Activated naive CD4-positive, alpha-beta T cell treated with anti-CD3 and anti-CD28 coated beads, Interleukin-2, amount 50 U/mL, for 16 hours (primary cell): ENCODE data around the gene PAX2.

Source experiments
- DNase-seq: peaks from one replicate; pipeline ENCODE4 v3.0.0-alpha.2; 2020

The PAX2 gene

GRCh38 chr10:100761191-100761590 is 15.8 kb downstream of the PAX2 start:
- DNase-seq = no peak

DNA sequence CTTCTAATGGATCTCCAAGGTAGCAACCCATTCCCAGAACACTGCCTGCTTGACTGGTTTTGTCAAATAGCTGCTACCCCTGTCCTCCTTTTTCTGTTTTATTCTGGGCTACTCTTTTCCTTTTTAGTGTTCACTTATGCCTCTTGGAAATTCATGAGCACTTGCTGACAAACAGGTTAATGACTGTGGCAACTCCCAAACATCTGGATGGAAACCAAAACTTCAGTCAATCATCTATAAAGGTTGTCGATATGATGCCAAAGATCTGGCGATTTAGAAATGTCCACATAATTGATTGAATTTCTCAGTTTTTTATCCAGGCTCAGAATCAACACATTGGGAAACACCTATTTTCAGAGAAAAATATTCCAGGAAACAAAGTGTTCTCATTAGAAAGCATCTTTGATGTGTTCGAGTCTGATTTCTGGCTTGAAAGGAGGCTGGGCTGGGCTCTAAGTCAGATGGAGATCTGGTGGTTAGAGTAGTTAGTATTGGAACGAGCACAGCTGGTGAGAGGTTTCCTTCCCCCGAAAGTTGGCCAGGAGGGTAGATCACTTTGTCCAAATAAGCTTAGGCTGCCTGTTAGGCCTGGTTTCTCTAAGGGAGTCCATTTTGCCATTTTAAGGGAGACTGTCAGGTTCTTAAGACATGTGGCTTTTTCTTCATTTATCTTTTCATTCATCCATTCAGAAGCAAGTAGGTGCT is 17.8 kb downstream of the PAX2 start:
- DNase-seq = no peak

DNA sequence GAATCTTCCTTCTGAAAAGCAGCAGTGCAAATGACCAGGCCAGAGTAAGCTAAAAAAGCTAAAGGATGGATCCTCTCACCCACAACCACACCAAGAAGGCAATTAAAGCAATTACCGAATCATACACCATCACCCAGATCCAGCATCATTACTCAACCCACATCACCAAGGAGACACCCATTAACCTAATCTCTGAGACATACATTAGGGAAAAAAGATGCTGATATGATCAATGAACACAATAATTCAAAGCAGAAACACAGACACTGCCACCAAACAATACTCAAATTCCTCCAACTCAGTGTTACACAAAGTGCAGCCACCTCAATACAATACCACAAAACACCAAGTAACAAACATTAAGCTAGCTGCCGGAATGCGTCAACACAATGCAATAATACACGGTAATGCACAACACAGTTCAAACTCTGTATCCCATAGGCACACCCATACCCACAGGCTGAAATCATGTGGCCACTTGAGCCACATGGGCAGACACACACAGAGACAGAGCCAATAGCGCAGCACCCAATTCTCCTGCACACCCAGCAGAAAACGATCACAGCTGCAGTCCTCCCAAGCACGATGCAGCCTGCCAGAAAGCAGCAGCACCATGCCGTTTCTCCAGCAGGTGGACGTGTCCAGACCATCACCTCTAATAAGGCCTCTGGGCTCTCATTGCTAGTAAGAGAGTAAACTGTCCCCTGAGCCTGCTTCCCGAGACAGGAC is 21.5 kb downstream of the PAX2 start:
- no peak for DNase-seq

- no peak for DNase-seq
These were observed 22.0 kb downstream of the PAX2 start for GRCh38 chr10:100767422-100767775.

DNA sequence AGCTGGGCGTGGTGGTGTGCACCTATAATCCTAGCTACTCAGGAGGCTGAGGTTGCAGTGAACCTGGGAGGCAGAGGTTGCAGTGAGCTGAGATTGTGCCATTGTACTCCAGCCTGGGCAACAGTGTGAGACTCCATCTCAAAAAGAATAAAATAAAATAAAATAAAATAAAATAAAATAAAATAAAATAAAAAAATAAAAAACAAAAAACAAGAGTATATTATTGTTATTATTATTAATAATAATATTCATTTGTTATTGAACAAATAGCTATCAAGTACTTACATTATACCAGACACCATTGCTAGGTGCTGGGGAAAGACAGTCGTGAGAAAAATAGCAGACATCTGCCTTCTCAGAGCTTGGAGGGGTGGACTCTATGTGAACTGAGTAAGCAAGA is 24.1 kb downstream of the PAX2 start:
- no peak for DNase-seq

DNA sequence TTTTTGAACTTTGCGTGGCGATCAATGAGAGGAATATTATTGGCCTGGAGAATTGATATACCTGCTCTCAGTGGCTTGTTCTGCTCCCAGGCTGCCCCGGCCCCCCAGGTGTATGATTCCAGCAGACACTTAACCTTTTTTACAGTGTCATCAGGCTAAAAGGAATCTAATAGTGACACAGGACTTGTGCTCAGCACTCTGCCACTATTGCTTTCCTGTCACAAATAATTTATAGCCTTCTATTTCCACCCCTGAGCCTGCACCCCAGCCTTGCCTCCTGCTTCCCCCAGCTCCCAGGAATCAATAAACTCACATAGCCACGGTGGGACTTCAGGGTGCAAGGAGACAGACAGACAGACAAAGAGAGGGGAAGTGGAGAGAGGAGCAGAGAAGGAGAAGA is 28.3 kb downstream of the PAX2 start:
- no peak for DNase-seq

- no peak for DNase-seq
These were observed 28.8 kb downstream of the PAX2 start for GRCh38 chr10:100774223-100774622.

GRCh38 chr10:100774876-100775275 is 29.5 kb downstream of the PAX2 start:
- DNase-seq = no peak

DNA sequence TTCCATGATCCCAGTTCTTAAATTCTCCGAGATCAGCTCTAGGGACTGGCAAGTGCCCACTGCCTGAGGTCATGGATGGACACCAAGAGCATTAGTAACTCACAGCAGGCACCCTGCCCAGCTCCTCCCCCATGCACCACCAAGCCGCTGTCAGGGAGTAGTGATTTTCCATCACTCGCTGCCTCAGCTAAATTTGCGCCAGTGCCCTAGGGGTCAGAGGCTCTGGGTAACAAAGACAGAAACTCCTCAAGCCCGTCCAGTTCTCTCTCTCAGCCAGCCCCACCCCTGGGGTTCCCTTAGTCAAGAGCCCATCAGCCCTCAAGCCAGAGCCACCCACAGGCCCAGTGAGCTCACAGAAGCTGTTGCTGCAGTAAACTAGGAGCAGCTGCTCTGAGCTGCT is 30.0 kb downstream of the PAX2 start:
- DNase-seq = no peak

DNA sequence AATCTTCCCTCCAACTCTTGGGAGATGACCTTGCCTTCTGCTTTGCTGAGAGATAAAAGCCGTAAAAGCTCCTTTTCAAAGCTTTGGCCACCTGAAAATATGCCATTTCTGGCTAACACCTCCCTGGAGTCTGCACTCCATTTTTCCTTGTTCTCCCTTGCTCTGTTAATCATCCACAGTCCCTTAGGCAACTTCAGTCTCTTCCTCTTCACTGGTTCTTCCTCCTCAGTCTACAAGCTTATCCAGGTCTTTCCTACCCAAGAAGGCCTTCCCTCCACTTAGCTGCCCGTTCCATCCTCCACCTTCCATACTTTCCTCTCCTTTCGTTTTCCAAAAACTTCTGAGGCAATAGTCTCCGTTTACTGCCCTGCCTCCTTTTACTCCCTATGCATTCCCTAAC is 30.5 kb downstream of the PAX2 start:
- DNase-seq = no peak

- DNase-seq = no peak
These were observed 31.3 kb downstream of the PAX2 start for GRCh38 chr10:100776671-100777070.

GRCh38 chr10:100779329-100779728 is 33.9 kb downstream of the PAX2 start:
- no peak for DNase-seq

- DNase-seq = no peak
These were observed 34.9 kb downstream of the PAX2 start for GRCh38 chr10:100780324-100780723.

DNA sequence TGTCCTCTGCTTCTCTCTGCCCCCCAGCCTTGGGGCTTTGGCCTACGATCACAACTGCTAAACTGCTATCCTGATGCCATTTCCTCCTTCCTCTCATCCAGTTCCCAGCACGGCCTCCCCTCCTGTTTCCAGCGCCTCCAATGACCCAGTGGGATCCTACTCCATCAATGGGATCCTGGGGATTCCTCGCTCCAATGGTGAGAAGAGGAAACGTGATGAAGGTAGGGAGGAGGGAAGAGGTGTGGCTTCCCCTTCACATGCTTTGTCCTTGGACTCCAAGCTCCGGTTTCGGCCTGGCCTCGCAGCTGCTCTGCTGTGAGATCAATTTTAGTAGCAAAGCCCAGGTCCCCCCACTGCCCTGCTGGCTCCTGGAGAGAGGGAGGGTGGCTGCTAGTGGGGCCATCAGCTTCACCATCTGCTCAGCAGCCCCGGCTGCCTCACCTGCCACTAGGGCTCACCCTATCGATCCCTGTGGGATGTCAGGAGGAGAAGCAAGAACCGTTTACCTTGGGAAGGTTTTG is 35.8 kb downstream of the PAX2 start:
- no peak for DNase-seq

- no peak for DNase-seq
These were observed 37.3 kb downstream of the PAX2 start for GRCh38 chr10:100782461-100783244.

DNA sequence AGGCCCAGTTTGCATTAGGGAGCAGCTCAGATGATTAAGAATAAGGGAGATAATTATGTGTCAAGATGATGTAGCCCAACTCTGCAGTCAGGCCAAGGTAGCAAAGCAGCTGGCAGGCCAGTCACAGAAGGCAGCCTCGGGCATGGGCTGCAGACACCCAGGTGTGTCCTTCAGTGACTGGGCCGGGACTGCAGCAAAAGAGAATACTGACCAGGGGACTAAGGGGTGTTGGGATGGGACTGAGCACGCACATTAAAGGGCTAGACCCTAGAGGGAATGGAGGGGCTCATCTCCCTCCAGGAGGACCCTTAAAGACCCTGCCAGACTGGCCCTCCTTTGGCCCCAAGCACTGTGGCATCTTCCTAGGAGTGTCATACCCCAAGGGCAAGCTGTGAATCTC is 38.7 kb downstream of the PAX2 start:
- no peak for DNase-seq

- DNase-seq = no peak
These were observed 41.2 kb downstream of the PAX2 start for GRCh38 chr10:100786591-100786990.

GRCh38 chr10:100788002-100788903 is 42.9 kb downstream of the PAX2 start:
- no peak for DNase-seq

DNA sequence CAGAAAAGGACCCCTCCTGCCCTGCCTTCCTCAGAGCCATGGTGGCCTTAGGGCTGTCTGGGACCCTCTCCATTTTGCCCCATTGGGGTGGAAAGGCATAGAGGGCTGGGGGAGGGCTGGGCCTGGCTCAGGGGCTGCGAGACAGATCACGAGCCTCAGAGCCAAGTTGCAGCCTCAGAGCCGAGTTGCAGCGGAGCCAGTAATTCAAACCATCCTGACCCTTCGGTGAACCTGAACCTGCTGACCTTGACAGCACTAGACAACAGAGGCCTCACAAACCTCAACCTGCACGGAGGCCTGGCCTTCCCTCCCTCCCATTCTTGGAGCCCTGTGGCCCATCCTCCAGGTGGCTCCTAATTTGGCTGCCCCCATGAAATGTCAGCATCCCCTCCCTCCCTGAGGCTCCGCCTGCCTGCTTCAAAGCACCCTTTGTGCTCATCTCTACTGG is 45.4 kb downstream of the PAX2 start:
- DNase-seq = no peak

- DNase-seq = no peak
These were observed 46.1 kb downstream of the PAX2 start for GRCh38 chr10:100791369-100792058.

DNA sequence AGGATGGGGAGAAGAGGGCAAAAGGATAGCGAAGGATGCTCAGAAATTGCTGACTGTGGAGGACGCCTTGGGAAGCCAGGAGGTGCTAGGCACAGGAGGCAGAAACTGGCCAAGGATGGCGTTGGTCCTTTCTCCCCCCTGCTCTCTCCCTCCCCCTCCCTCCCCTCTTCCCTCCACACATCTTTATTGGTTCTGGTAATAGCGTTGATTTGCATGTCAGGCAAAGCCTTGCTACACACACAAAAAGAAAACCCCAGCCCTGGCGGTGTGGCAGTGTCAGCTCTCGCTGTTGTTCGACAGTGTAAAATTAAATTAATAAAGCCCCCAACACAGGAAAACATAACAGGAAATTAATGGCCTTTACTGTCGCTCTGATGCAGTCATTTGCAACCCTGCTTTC is 47.2 kb downstream of the PAX2 start:
- DNase-seq = no peak

DNA sequence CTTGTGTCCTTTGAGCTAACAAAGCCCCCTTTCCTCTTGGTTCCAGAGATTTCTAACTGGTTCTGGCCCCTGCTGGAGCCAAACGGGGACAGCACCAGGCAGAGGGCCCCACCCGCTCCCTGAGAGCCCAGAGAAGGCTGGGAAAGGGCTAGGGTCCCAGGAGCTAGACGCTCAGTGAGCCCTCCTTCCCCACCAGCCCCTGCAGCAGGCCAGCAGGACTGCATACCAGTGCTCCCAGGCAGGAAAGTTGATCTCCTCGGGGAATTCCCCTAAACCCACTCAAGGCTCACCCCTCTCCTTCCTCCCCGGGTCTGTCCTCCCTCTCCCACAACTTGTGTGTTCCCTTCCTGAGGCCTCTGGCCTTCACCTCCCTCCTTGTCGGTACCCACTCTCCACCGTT is 47.7 kb downstream of the PAX2 start:
- DNase-seq = no peak
